ENCODE results near the gene NASP. TPM values are rescaled to one million over a fixed set of nuclear protein-coding genes. Genes with fewer than 3 reads are reported as not detected.

NASP gene
- polyA plus RNA-seq, 1 of the 3 experiments (the other 2 are of a cell fraction), result 152 TPM

DNA sequence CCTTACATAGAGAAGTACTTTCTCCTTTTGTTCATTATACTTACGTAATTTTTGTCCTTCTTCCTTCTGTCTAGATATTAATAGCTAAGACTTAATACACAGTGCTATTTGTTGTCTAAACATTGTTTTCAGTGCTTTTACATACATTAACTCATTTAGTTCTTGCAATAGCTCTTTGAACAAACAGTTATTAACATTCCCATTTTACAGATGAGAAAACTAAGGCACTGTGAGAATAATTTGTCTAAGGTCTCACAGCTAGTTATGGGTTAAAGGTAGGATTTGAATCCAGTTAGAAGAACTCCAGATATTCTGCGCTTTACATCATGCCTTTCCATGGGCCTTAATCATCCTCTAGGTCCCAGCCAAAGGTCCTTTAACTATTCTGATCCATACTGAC, 20.4 kb downstream of the NASP start:
- WGBS (ENCODE audit: low lambda C conversion rate), result 96% methylated on average over 2 of the region's 2 CpGs
- no peaks in the 10 kb centered on the region for H3K9me2 ChIP-seq
- no peaks in the 10 kb centered on the region for H3K27me3 ChIP-seq (ENCODE audit: insufficient read depth)
- CTCF ChIA-PET, result interaction anchor here (1.3 kb wide), 1 partner anchor 17 kb away, joined by 3 read pairs; no protein-coding TSS in a partner anchor
- no peak overlapping the region for H3K4me3 ChIP-seq (ENCODE audit: low read depth in 2 of 2, low read length in 1 of 2)
- no peaks in the 10 kb centered on the region; a peak in 1 of 4 replicates for H3K4me1 ChIP-seq (ENCODE audit: control insufficient read depth in 1 of 2, insufficient read depth in 2 of 2, low read depth in 1 of 2, low read length in 1 of 2)
- no peak overlapping the region for H3K9ac ChIP-seq
- peaks cover 49 to 63% of the 10 kb centered on the region in 2 experiments for H3K36me3 ChIP-seq (replicated peaks in 1 of 2; ENCODE audit: control insufficient read depth in 1 of 2, insufficient read depth in 2 of 2, low read length in 1 of 2)
- no peaks in the 10 kb centered on the region for H3K9me3 ChIP-seq
- no peak overlapping the region for H3K4me2 ChIP-seq
- POLR2A ChIA-PET, result interaction anchor here (0.6 kb wide), 1 partner anchor 80 kb away, joined by 4 read pairs; no protein-coding TSS in a partner anchor
- H3F3A ChIP-seq (replicated peaks; ENCODE audit: insufficient read depth), result peaks cover 10% of the 10 kb centered on the region
- DNase-seq, result no peak
- peaks cover 79% of the 10 kb centered on the region for H3K79me2 ChIP-seq (ENCODE audit: insufficient read depth)
- H2AFZ ChIP-seq (ENCODE audit: low read depth), result no peak overlapping the region
- H4K20me1 ChIP-seq (ENCODE audit: insufficient read depth), result peaks cover 2% of the 10 kb centered on the region; the same call in 1 of the 2 replicates
- TF ChIP-seq, protein P1, sequence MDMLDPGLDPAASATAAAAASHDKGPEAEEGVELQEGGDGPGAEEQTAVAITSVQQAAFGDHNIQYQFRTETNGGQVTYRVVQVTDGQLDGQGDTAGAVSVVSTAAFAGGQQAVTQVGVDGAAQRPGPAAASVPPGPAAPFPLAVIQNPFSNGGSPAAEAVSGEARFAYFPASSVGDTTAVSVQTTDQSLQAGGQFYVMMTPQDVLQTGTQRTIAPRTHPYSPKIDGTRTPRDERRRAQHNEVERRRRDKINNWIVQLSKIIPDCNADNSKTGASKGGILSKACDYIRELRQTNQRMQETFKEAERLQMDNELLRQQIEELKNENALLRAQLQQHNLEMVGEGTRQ (IDR thresholded peaks at IDR 0.05; ENCODE audit: borderline replicate concordance, low read depth, low read length), result no peak
- TF ChIP-seq TAF1 (IDR thresholded peaks at IDR 0.05; ENCODE audit: borderline replicate concordance, low read depth, low read length), result no peak
- no peak for TF ChIP-seq RFX5 (IDR thresholded peaks at IDR 0.05; ENCODE audit: low read length)
- no peak for TF ChIP-seq RCOR1 (IDR thresholded peaks at IDR 0.05; ENCODE audit: low read length)
- TF ChIP-seq PBX3 (IDR thresholded peaks at IDR 0.05), result no peak
- TF ChIP-seq, protein P2, sequence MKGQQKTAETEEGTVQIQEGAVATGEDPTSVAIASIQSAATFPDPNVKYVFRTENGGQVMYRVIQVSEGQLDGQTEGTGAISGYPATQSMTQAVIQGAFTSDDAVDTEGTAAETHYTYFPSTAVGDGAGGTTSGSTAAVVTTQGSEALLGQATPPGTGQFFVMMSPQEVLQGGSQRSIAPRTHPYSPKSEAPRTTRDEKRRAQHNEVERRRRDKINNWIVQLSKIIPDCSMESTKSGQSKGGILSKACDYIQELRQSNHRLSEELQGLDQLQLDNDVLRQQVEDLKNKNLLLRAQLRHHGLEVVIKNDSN (IDR thresholded peaks at IDR 0.05; ENCODE audit: borderline replicate concordance, low read depth), result no peak
- no peak for TF ChIP-seq TCF12 (IDR thresholded peaks at IDR 0.05)
- no peak for TF ChIP-seq YY1 (IDR thresholded peaks at IDR 0.05; ENCODE audit: low read depth)
- TF ChIP-seq MAX (IDR thresholded peaks at IDR 0.05; ENCODE audit: low read depth), result no peak
- TF ChIP-seq, protein P3, sequence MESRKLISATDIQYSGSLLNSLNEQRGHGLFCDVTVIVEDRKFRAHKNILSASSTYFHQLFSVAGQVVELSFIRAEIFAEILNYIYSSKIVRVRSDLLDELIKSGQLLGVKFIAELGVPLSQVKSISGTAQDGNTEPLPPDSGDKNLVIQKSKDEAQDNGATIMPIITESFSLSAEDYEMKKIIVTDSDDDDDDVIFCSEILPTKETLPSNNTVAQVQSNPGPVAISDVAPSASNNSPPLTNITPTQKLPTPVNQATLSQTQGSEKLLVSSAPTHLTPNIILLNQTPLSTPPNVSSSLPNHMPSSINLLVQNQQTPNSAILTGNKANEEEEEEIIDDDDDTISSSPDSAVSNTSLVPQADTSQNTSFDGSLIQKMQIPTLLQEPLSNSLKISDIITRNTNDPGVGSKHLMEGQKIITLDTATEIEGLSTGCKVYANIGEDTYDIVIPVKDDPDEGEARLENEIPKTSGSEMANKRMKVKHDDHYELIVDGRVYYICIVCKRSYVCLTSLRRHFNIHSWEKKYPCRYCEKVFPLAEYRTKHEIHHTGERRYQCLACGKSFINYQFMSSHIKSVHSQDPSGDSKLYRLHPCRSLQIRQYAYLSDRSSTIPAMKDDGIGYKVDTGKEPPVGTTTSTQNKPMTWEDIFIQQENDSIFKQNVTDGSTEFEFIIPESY (IDR thresholded peaks at IDR 0.05; ENCODE audit: borderline replicate concordance, low read depth), result no peak
- no peak for TF ChIP-seq NRF1 (IDR thresholded peaks at IDR 0.05; ENCODE audit: low read depth, low read length)
- TF ChIP-seq SIN3A (IDR thresholded peaks at IDR 0.05; ENCODE audit: borderline replicate concordance, low read depth, low read length), result no peak
- TF ChIP-seq FOSL2 (IDR thresholded peaks at IDR 0.05; ENCODE audit: borderline replicate concordance, low read depth), result no peak
- no peak for TF ChIP-seq CTCF (IDR thresholded peaks at IDR 0.05)
- no peak for TF ChIP-seq TEAD4 (IDR thresholded peaks at IDR 0.05; ENCODE audit: borderline replicate concordance, insufficient read depth)
- no peak for TF ChIP-seq EP300 (IDR thresholded peaks at IDR 0.05; ENCODE audit: borderline replicate concordance in 1 of 2, low read depth in 1 of 2, low read length in 1 of 2)
- TF ChIP-seq CHD2 (IDR thresholded peaks at IDR 0.05; ENCODE audit: low read length, partially characterized antibody), result no peak
- no peak overlapping the region for H3K27ac ChIP-seq (ENCODE audit: low read depth in 2 of 2, low read length in 1 of 2)
